ENCODE data around the gene NOL6. TPM values are rescaled to one million over a fixed set of nuclear protein-coding genes. Genes with fewer than 3 reads are reported as not detected.

Gene NOL6
- total and polyA plus RNA-seq, 2 experiments from 2014 or later: 25.0 to 58.4 TPM

GRCh38 chr9:33471361-33471760 lies 2.4 kb downstream of the NOL6 start:
- Mint-ChIP-seq H3K27me3 (ENCODE audit: insufficient read depth, low read depth, poor library complexity) (peaks cover 13% of the 10 kb centered on the region), H3K4me1 (peaks cover 4% of the 10 kb centered on the region; the same call in 1 of the 3 replicates), H3K27ac (no peak overlapping the region), H3K4me3 (no peak overlapping the region), H3K9me3 (no peaks in the 10 kb centered on the region), H3K36me3 (ENCODE audit: low read depth) (peaks cover 57% of the 10 kb centered on the region)
- Histone ChIP-seq H3K4me1 (ENCODE audit: insufficient read depth) (peaks cover 4% of the 10 kb centered on the region; the same call in 1 of the 2 replicates), H3K79me2 (replicated peaks; ENCODE audit: insufficient read depth) (peaks cover 24% of the 10 kb centered on the region), H4K20me1 (replicated peaks; ENCODE audit: insufficient read depth) (no peaks in the 10 kb centered on the region), H3K27ac (ENCODE audit: low read depth) (no peak overlapping the region), H3F3A (replicated peaks; ENCODE audit: low read depth) (0 out of 2 replicates have a peak, but pooled peaks cover 3% of the 10 kb centered on the region), H3K4me3 (no peak overlapping the region), H3K4me2 (no peak overlapping the region), H3K9me2 (ENCODE audit: insufficient read depth) (no peaks in the 10 kb centered on the region), H3K36me3 (ENCODE audit: insufficient read depth) (peaks cover 9% of the 10 kb centered on the region), H2AFZ (no peak overlapping the region), H3K27me3 (ENCODE audit: insufficient read depth) (no peaks in the 10 kb centered on the region)
- ATAC-seq (no peak), DNase-seq (ENCODE audit: low spot score) (no peak)
- no peak for TF ChIP-seq ZNF114 (CRISPR knock-in tag; IDR thresholded peaks at IDR 0.05)
- TF ChIP-seq CTCF (conservative IDR thresholded peaks at IDR 0.05; ENCODE audit: low read depth in 2 of 2): no peak
- no peak for TF ChIP-seq EZH2phosphoT487 (IDR thresholded peaks at IDR 0.05; ENCODE audit: unreplicated experiment)
- TF ChIP-seq REST (IDR thresholded peaks at IDR 0.05; ENCODE audit: unreplicated experiment): no peak
- TF ChIP-seq ZNF331 (CRISPR knock-in tag; IDR thresholded peaks at IDR 0.05; ENCODE audit: low read depth): no peak
- no peak for TF ChIP-seq EZH2 (IDR thresholded peaks at IDR 0.05; ENCODE audit: low read depth, unreplicated experiment)
- no peak for TF ChIP-seq POLR2AphosphoS5 (IDR thresholded peaks at IDR 0.05; ENCODE audit: low read depth)
- TF ChIP-seq ZNF462 (CRISPR knock-in tag; IDR thresholded peaks at IDR 0.05): no peak
- no peak for TF ChIP-seq ETS1 (IDR thresholded peaks at IDR 0.05)
- no peak for TF ChIP-seq JUNB (IDR thresholded peaks at IDR 0.05; ENCODE audit: unreplicated experiment)

Data from GM23338 (cell line).